Small intestine (tissue), 7 donors: ENCODE measurements around the gene PTBP1. TPM values are rescaled to one million over a fixed set of nuclear protein-coding genes. Genes with fewer than 3 reads are reported as not detected.

Experiments
- DNase-seq, 2 donors: peaks; one replicate each; pipeline versions ENCODE4 v3.0.0 to v3.0.0-alpha.2; 2013
- FAIRE-seq: peaks from 2 replicates; lab custom pipeline; 2012; peaks lifted over from hg19 to GRCh38; lab: Jason Lieb, UNC
- H3K27ac ChIP-seq, 3 donors: one replicate each; pipeline ENCODE4 v1.5.1; 2013; ENCODE audit warnings: low read length in 2 of 3, mild to moderate bottlenecking in 2 of 3, control low read depth in 1 of 3, inconsistent platforms in 1 of 3, low read depth in 1 of 3, moderate library complexity in 1 of 3
- H3K27me3 ChIP-seq, 3 donors: one replicate each; pipeline ENCODE4 v1.6.1; 2013; ENCODE audit warnings: low read length in 3 of 3, inconsistent platforms in 1 of 3; ENCODE audit not compliant: control insufficient read depth in 3 of 3, insufficient read depth in 3 of 3
- H3K36me3 ChIP-seq, 3 donors: one replicate each; pipeline ENCODE4 v1.6.1; 2013; ENCODE audit warnings: low read length in 3 of 3, inconsistent platforms in 1 of 3, low read depth in 1 of 3, mild to moderate bottlenecking in 1 of 3, moderate library complexity in 1 of 3; ENCODE audit not compliant: control insufficient read depth in 3 of 3, insufficient read depth in 2 of 3
- H3K4me1 ChIP-seq, 3 donors: one replicate each; pipeline ENCODE4 v1.6.1; 2013; ENCODE audit warnings: low read length in 2 of 3, inconsistent platforms in 1 of 3, low read depth in 1 of 3, mild to moderate bottlenecking in 1 of 3, moderate library complexity in 1 of 3; ENCODE audit not compliant: control insufficient read depth in 3 of 3, insufficient read depth in 2 of 3
- H3K4me3 ChIP-seq, 3 donors: one replicate each; pipeline ENCODE4 v1.5.1; 2013; ENCODE audit warnings: low read length in 3 of 3, control low read depth in 1 of 3, inconsistent platforms in 1 of 3, low read depth in 1 of 3, mild to moderate bottlenecking in 1 of 3, moderate library complexity in 1 of 3
- H3K9me3 ChIP-seq, 2 donors: one replicate each; pipeline ENCODE4 v1.6.1; 2013; ENCODE audit warnings: low read depth in 1 of 2, low read length in 1 of 2; ENCODE audit not compliant: control insufficient read depth in 2 of 2, insufficient read depth in 1 of 2
- WGBS, 3 donors: extraction: QIAGEN DNeasy Blood & Tissue Kit; methylation state at CpG; one replicate each; pipeline ENCODE4 v1.1.7; 2013; 5-methylcytosine and 5-hydroxymethylcytosine counted together
- polyA plus RNA-seq, 4 donors: library from polyadenylated mRNA; stranded (reverse) in 3 of 4; unstranded in 1 of 4; fragments of 200-250 nt in 3 of 4; fragments of 120-200 nt in 1 of 4; gene quantifications; one replicate each; pipeline versions ENCODE4 v1.2.1 to v1.2.3, GENCODE V29; 2013
- donor health status: healthy with polysubstance abuse.
- donor health status: control.
- donor health status: control.
- donor health status: Bipolar disorder and iron deficiency.
- donor health status: healthy.

PTBP1 gene
- polyA plus RNA-seq, 4 donors: 109 to 257 (median 140) TPM

DNA sequence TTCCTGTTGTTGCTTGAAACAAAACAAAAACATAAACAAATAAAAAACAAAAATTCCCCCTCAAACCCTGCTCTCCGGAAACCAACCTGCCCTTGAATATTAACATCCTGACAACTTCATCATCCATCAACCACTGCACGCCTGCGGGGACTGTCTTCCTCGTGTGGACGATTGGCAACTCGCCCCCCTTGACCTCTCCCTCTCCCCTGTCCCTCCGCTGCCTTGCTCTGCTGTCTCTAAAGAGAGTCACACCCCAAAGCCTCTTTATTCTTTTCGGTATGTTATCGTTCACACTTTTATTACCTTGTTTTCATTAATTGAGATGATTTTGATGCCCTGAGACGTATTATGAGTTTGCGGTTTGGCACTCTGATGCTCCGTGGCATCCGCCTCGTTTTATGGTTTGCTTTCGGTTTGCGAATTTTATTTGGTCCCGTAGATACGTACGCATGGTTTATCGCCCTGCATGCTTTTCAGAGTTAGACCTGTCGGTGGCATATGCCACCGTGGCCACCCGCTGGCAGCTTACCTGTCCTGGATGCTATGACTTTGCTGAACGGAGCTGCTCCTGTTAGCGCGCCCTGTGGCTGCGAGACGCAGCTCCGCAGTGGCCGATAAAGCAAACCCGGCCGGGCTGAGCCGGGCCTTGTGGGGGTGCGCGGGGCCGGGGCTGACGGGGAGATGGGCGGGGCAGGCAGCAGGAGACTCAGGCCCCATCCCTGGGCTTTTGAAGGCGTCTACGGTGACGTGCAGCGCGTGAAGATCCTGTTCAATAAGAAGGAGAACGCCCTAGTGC is 10.6 kb downstream of the PTBP1 start:
- DNase-seq: no peak
- Histone ChIP-seq H3K27me3 (no peaks in the 10 kb centered on the region), H3K27ac (no peak overlapping the region), H3K9me3 (peaks cover 0 to 3% of the 10 kb centered on the region in 2 donors), H3K36me3 (peaks cover 53 to 91% (median 70%) of the 10 kb centered on the region in 3 donors), H3K4me3 (no peak overlapping the region), H3K4me1 (peaks cover 0 to 5% (median 0%) of the 10 kb centered on the region in 3 donors)
- no peak for FAIRE-seq
- WGBS, 3 donors: 89 to 91% (median 89%) methylated on average over 43 to 44 of the region's 44 CpGs

- H3K27me3 ChIP-seq: no peaks in the 10 kb centered on the region
- no peaks in the 10 kb centered on the region for H3K4me1 ChIP-seq
- no peak overlapping the region for H3K4me3 ChIP-seq
- no peak for FAIRE-seq
- H3K9me3 ChIP-seq: peaks cover 0 to 3% of the 10 kb centered on the region in 2 donors
- 90 to 93% (median 92%) methylated on average over 24 to 26 of the region's 26 CpGs for WGBS, 3 donors
- H3K36me3 ChIP-seq: peaks cover 53 to 89% (median 71%) of the 10 kb centered on the region in 3 donors
- no peak for DNase-seq
- H3K27ac ChIP-seq: no peak overlapping the region
Measured at GRCh38 chr19:808423-808775, 11.1 kb downstream of the PTBP1 start.

- 82 to 86% (median 82%) methylated on average over 28 to 30 of the region's 30 CpGs for whole genome bisulfite sequencing, 3 donors
- Histone ChIP-seq H3K4me1 (no peaks in the 10 kb centered on the region), H3K9me3 (peaks cover 0 to 3% of the 10 kb centered on the region in 2 donors), H3K4me3 (no peak overlapping the region), H3K27ac (no peak overlapping the region), H3K27me3 (no peaks in the 10 kb centered on the region), H3K36me3 (peaks cover 44 to 87% (median 55%) of the 10 kb centered on the region in 3 donors)
- FAIRE-seq: no peak
- DNase-seq: no peak
Measured at GRCh38 chr19:810077-810855, 13.0 kb downstream of the PTBP1 start.

DNA sequence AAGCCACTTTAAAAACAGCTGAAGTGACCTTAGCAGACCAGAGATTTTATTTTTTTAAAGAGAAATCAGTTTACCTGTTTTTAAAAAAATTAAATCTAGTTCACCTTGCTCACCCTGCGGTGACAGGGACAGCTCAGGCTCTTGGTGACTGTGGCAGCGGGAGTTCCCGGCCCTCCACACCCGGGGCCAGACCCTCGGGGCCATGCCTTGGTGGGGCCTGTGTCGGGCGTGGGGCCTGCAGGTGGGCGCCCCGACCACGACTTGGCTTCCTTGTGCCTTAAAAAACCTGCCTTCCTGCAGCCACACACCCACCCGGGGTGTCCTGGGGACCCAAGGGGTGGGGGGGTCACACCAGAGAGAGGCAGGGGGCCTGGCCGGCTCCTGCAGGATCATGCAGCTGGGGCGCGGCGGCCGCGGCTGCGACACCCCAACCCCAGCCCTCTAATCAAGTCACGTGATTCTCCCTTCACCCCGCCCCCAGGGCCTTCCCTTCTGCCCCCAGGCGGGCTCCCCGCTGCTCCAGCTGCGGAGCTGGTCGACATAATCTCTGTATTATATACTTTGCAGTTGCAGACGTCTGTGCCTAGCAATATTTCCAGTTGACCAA is 13.7 kb downstream of the PTBP1 start:
- no peak for FAIRE-seq
- Histone ChIP-seq H3K36me3 (peaks cover 36 to 88% (median 50%) of the 10 kb centered on the region in 3 donors), H3K9me3 (peaks cover 0 to 3% of the 10 kb centered on the region in 2 donors), H3K4me1 (no peaks in the 10 kb centered on the region), H3K4me3 (no peak overlapping the region), H3K27me3 (no peaks in the 10 kb centered on the region), H3K27ac (no peak overlapping the region)
- 82 to 89% (median 84%) methylated on average over 25 of the region's 25 CpGs for WGBS, 3 donors
- no peak for DNase-seq

- Histone ChIP-seq H3K36me3 (peaks cover 33 to 84% (median 46%) of the 10 kb centered on the region in 3 donors), H3K4me1 (no peaks in the 10 kb centered on the region), H3K27me3 (no peaks in the 10 kb centered on the region), H3K9me3 (peaks cover 0 to 3% of the 10 kb centered on the region in 2 donors), H3K4me3 (no peak overlapping the region), H3K27ac (no peak overlapping the region)
- DNase-seq (no peak), FAIRE-seq (no peak)
- WGBS, 3 donors: 83 to 90% (median 86%) methylated on average over 20 of the region's 20 CpGs
Measured at GRCh38 chr19:811506-812048, 14.3 kb downstream of the PTBP1 start.

DNA sequence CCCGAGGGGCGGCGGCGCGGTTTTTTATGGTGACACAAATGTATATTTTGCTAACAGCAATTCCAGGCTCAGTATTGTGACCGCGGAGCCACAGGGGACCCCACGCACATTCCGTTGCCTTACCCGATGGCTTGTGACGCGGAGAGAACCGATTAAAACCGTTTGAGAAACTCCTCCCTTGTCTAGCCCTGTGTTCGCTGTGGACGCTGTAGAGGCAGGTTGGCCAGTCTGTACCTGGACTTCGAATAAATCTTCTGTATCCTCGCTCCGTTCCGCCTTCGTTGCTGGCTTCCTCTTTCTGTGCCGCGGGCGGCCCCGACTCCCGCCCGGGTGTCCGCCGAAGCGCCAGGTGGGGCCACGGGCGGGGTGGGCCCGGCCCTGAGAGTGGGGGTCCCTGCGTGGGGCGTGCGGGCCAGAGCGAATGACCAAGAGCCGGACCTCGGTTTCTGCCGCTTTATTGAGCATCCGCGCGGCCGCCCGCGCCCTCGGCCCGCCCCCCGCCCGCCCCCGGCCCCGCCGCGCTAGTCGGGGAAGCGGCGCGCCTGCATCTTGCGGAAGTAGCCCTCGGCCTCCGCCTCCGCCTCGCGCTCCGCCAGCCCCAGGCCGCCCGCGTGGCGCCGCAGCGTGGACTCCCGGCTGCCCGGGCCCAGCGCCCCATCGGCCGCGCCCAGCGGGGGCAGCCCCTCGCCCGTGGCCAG is 14.9 kb downstream of the PTBP1 start:
- FAIRE-seq (no peak), DNase-seq (no peak)
- no peak overlapping the region for H3K27ac ChIP-seq
- H3K4me1 ChIP-seq: no peaks in the 10 kb centered on the region
- H3K27me3 ChIP-seq: no peaks in the 10 kb centered on the region
- H3K36me3 ChIP-seq: peaks cover 31 to 77% (median 44%) of the 10 kb centered on the region in 3 donors
- H3K9me3 ChIP-seq: peaks cover 0 to 3% of the 10 kb centered on the region in 2 donors
- 91 to 95% (median 93%) methylated on average over 62 to 80 of the region's 80 CpGs for WGBS, 3 donors
- H3K4me3 ChIP-seq: no peak overlapping the region

DNA sequence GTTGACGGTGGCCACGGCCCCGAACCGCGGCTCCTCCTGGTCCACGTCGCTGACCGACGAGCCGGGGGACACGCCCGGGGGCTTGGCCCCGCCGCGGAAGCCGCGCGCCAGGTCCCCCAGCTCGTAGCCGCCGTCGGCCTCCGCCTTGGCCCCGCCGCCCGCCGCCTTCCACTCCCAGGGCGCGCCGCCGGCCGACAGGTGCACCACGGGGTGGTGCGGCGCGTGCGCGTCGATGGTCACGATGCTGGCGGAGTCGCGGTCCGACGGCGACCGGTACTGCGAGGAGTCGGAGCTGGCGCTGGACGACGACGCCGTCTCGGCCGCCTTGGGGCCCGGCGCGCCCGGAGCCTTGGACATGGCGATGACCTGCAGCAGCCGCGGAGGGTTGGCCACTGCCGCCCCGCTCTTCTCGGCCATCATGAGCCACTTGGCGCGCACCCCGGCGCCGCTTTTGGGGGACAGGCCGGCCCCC is 15.5 kb downstream of the PTBP1 start:
- peaks cover 28 to 74% (median 41%) of the 10 kb centered on the region in 3 donors for H3K36me3 ChIP-seq

More for the DNA sequence above, 15.5 kb downstream of the PTBP1 start:
- Histone ChIP-seq H3K4me1 (no peaks in the 10 kb centered on the region), H3K27me3 (no peaks in the 10 kb centered on the region), H3K4me3 (no peak overlapping the region), H3K9me3 (peaks cover 0 to 3% of the 10 kb centered on the region in 2 donors), H3K27ac (no peak overlapping the region)
- DNase-seq (no peak), FAIRE-seq (no peak)
- 94 to 97% (median 97%) methylated on average over 38 to 72 of the region's 72 CpGs for whole genome bisulfite sequencing, 3 donors
